GM12878 (cell line): ENCODE results near the gene AOPEP. TPM values are rescaled to one million over a fixed set of nuclear protein-coding genes. Genes with fewer than 3 reads are reported as not detected.

Experiments used
- ATAC-seq: fragments of 200-7000 bp; cut with Tn5 transposase; 3 replicates; pipeline ENCODE4 v1.9.1; 2020; ENCODE audit warnings: mild to moderate bottlenecking, moderate library complexity
- BruUV-seq: library from RNA; stranded (reverse); fragments of 400-500 nt; replicated peaks from 2 replicates; lab custom pipeline; 2021; lab: Mats Ljungman, UMichigan
- CTCF ChIA-PET: fragments of 300-600 bp; sonication (Branson Sonifier 250); formaldehyde crosslinking; extraction: SDS; loops from one replicate; lab custom pipeline; 2021; ENCODE audit warnings: inconsistent platforms; lab: Yijun Ruan, JAX
- POLR2A ChIA-PET: fragments of 350-600 bp; formaldehyde crosslinking; extraction: SDS; loops from one replicate; lab custom pipeline; 2021; ENCODE audit warnings: inconsistent platforms; lab: Charles Lee
- RAD21 ChIA-PET: fragments of 300-600 bp; sonication (Branson Sonifier 250); formaldehyde crosslinking; loops from one replicate; lab custom pipeline; 2023; ENCODE audit warnings: antibody characterized with exemption; ENCODE audit not compliant: unreplicated experiment; lab: Charles Lee
- SMC1A ChIA-PET: fragments of 300-600 bp; sonication (Branson Sonifier 250); formaldehyde crosslinking; loops from one replicate; lab custom pipeline; 2023; ENCODE audit not compliant: unreplicated experiment, uncharacterized antibody; lab: Charles Lee
- DNase-seq: peaks from one replicate; pipeline ENCODE4 v3.0.0-alpha.2; 2011; ENCODE audit warnings: low read depth, low spot score
- FAIRE-seq: peaks from 3 replicates; lab custom pipeline; 2011; peaks lifted over from hg19 to GRCh38; lab: Jason Lieb, UNC
- H2AFZ ChIP-seq: 2 replicates; pipeline ENCODE4 v1.6.0; 2011; ENCODE audit warnings: low read depth, low read length, control low read depth; ENCODE audit not compliant: control insufficient read depth
- H3K27ac ChIP-seq: 2 replicates; pipeline ENCODE4 v1.5.1; 2011; ENCODE audit warnings: control low read depth; ENCODE audit not compliant: control insufficient read depth, insufficient read depth
- H3K27me3 ChIP-seq, 2 experiments: replicated peaks in 1 of 2; 2 replicates each; pipeline versions ENCODE4 v1.6.0 to v1.6.1; 2011; ENCODE audit warnings: low read length in 1 of 2; ENCODE audit not compliant: control insufficient read depth in 2 of 2, insufficient read depth in 2 of 2
- H3K36me3 ChIP-seq, 2 experiments: 2 replicates each; pipeline ENCODE4 v1.5.1; 2011; ENCODE audit warnings: low read length in 1 of 2; ENCODE audit not compliant: control insufficient read depth in 2 of 2, insufficient read depth in 2 of 2
- H3K4me1 ChIP-seq: 2 replicates; pipeline ENCODE4 v1.6.1; 2011; ENCODE audit warnings: mild to moderate bottlenecking, low read length, moderate library complexity, mixed read lengths; ENCODE audit not compliant: control insufficient read depth, insufficient read depth
- H3K4me2 ChIP-seq: 2 replicates; pipeline ENCODE4 v1.6.0; 2011; ENCODE audit warnings: control low read depth; ENCODE audit not compliant: control insufficient read depth, insufficient read depth
- H3K4me3 ChIP-seq: fragments of 200-600 bp; sonication (generic); 2 replicates; pipeline ENCODE4 v1.5.1; 2016
- H3K79me2 ChIP-seq: 2 replicates; pipeline ENCODE4 v1.6.0; 2011; ENCODE audit warnings: low read length; ENCODE audit not compliant: control insufficient read depth, insufficient read depth
- H3K9ac ChIP-seq: 2 replicates; pipeline ENCODE4 v1.8.0; 2011; ENCODE audit warnings: low read length, control low read depth, mixed read lengths; ENCODE audit not compliant: control insufficient read depth, insufficient read depth
- H3K9me3 ChIP-seq: replicated peaks from 3 replicates; pipeline ENCODE4 v1.5.1; 2011; ENCODE audit warnings: mild to moderate bottlenecking, low read length; ENCODE audit not compliant: control insufficient read depth, insufficient read depth
- H4K20me1 ChIP-seq: 2 replicates; pipeline ENCODE4 v1.6.0; 2011; ENCODE audit not compliant: control insufficient read depth, insufficient read depth
- ATF7 ChIP-seq: fragments of 450-650 bp; IDR thresholded peaks from 2 replicates; pipeline ENCODE4 v1.6.1; 2016; ENCODE audit warnings: low read depth, mild to moderate bottlenecking
- FOS ChIP-seq: IDR thresholded peaks from 3 replicates; pipeline ENCODE4 v1.6.1; 2011; ENCODE audit warnings: borderline replicate concordance; ENCODE audit not compliant: insufficient read length; ENCODE audit errors: extremely low read depth
- GATAD2B ChIP-seq: fragments of 450-650 bp; conservative IDR thresholded peaks from 2 replicates; pipeline ENCODE4 v1.6.1; 2017; ENCODE audit warnings: low read depth, mild to moderate bottlenecking, moderate library complexity
- NFXL1 ChIP-seq: fragments of 450-650 bp; IDR thresholded peaks from 2 replicates; pipeline ENCODE4 v1.6.1; 2017; ENCODE audit warnings: antibody characterized with exemption, mild to moderate bottlenecking, borderline replicate concordance
- YBX1 ChIP-seq: fragments of 450-650 bp; IDR thresholded peaks from 2 replicates; pipeline ENCODE4 v1.6.1; 2016; ENCODE audit warnings: antibody characterized with exemption
- WGBS: methylation state at CpG from one replicate; pipeline ENCODE4 v1.1.6; 2016; ENCODE audit warnings: low lambda C conversion rate; ENCODE audit not compliant: insufficient replicate concordance, insufficient coverage; ENCODE audit errors: missing lambda C conversion rate; 5-methylcytosine and 5-hydroxymethylcytosine counted together
- in situ Hi-C: fragments of 300-500 bp; cut with MboI; formaldehyde crosslinking; loops from 9 replicates; pipeline ENCODE4 v1.14.3; 2018; ENCODE audit warnings: mixed read lengths
- intact Hi-C: fragments of 100-400 bp; cut with micrococcal nuclease; formaldehyde crosslinking; loops from one replicate; pipeline ENCODE4 v1.14.2; 2022; ENCODE audit not compliant: unreplicated experiment
- polyA plus RNA-seq, 11 experiments: library from polyadenylated mRNA; depleted of rRNA in 4 of 11; unstranded in 6 of 11; stranded (reverse) in 5 of 11; fragments of >200 nt; fragmentation: Nextera tagmentation in 4 of 11; fragmentation: Illumina TruSeq in 1 of 11; extraction: Ambion mirVana in 4 of 11; extraction: Trizol in 1 of 11; gene quantifications; 1 replicate in 1 of 11; 2 replicates in 10 of 11; pipeline versions ENCODE4 v1.2.1 to v1.2.3, GENCODE V29; 2011 to 2016; ENCODE audit warnings: inconsistent platforms in 2 of 11, missing spikeins in 2 of 11, low read depth in 1 of 11
- total RNA-seq, 4 experiments: library from RNA; depleted of rRNA in 3 of 4; stranded (reverse); fragments of >200 nt in 3 of 4; fragmentation: Illumina TruSeq in 1 of 4; extraction: Trizol in 1 of 4; gene quantifications; 2 replicates each; pipeline versions ENCODE4 v1.2.1 to v1.2.3, GENCODE V29; 2013 to 2021
- TF ChIP-seq, protein P1 (sequence below): fragments of 450-650 bp; IDR thresholded peaks from 2 replicates; pipeline ENCODE4 v1.6.1; 2017; ENCODE audit warnings: low read depth, mild to moderate bottlenecking, moderate library complexity
- TF ChIP-seq, protein P2 (sequence below), 3 experiments: IDR thresholded peaks in 2 of 3; conservative IDR thresholded peaks in 1 of 3; 2 replicates each; pipeline ENCODE4 v1.5.1; 2011; ENCODE audit warnings: low read depth in 3 of 3, low read length in 3 of 3, mild to moderate bottlenecking in 3 of 3, control low read depth in 2 of 3, moderate library complexity in 2 of 3, inconsistent platforms in 1 of 3, mixed read lengths in 1 of 3; ENCODE audit not compliant: control insufficient read depth in 2 of 3, insufficient read depth in 1 of 3; ENCODE audit errors: extremely low read depth in 1 of 3
- TF ChIP-seq, protein P3 (sequence below): fragments of 450-650 bp; IDR thresholded peaks from 2 replicates; pipeline ENCODE4 v1.6.1; 2017; ENCODE audit warnings: antibody characterized with exemption, mild to moderate bottlenecking, moderate library complexity

AOPEP gene
- total and polyA plus RNA-seq, 10 of the 15 experiments (the other 5 are each of a cell fraction or from before 2014, with no cell fraction given), result 2.3 to 16.9 (median 10.1) TPM

DNA sequence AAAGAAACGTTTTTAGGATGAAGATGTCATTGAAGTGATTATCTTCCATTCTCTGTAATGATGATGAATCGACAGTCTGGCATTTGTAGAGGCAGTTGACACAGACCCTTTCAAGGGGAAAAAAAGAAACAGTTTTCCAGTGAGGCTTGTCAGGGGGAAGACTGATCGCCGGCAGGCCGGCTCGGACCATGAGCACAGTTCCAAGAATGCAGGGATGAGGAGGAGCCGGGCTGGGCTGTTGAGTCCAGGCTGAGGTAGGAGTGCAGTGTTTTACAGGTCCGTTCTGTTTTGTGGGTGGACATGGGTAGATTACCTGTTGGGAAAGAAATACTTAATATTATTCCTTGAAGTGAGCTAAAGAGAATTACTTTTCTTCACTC is 194.6 kb downstream of the AOPEP start (continued):
- TF ChIP-seq, protein P1, sequence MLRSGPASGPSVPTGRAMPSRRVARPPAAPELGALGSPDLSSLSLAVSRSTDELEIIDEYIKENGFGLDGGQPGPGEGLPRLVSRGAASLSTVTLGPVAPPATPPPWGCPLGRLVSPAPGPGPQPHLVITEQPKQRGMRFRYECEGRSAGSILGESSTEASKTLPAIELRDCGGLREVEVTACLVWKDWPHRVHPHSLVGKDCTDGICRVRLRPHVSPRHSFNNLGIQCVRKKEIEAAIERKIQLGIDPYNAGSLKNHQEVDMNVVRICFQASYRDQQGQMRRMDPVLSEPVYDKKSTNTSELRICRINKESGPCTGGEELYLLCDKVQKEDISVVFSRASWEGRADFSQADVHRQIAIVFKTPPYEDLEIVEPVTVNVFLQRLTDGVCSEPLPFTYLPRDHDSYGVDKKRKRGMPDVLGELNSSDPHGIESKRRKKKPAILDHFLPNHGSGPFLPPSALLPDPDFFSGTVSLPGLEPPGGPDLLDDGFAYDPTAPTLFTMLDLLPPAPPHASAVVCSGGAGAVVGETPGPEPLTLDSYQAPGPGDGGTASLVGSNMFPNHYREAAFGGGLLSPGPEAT, result no peak
- TF ChIP-seq, protein P2, sequence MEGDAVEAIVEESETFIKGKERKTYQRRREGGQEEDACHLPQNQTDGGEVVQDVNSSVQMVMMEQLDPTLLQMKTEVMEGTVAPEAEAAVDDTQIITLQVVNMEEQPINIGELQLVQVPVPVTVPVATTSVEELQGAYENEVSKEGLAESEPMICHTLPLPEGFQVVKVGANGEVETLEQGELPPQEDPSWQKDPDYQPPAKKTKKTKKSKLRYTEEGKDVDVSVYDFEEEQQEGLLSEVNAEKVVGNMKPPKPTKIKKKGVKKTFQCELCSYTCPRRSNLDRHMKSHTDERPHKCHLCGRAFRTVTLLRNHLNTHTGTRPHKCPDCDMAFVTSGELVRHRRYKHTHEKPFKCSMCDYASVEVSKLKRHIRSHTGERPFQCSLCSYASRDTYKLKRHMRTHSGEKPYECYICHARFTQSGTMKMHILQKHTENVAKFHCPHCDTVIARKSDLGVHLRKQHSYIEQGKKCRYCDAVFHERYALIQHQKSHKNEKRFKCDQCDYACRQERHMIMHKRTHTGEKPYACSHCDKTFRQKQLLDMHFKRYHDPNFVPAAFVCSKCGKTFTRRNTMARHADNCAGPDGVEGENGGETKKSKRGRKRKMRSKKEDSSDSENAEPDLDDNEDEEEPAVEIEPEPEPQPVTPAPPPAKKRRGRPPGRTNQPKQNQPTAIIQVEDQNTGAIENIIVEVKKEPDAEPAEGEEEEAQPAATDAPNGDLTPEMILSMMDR (IDR thresholded peaks at IDR 0.05 in 2 of 3, conservative IDR thresholded peaks at IDR 0.05 in 1 of 3; ENCODE audit: control insufficient read depth in 2 of 3, extremely low read depth in 1 of 3, insufficient read depth in 1 of 3, low read depth in 3 of 3, low read length in 3 of 3), result no peak
- TF ChIP-seq ATF7, result no peak
- no peak for TF ChIP-seq NFXL1
- TF ChIP-seq GATAD2B, result no peak

DNA sequence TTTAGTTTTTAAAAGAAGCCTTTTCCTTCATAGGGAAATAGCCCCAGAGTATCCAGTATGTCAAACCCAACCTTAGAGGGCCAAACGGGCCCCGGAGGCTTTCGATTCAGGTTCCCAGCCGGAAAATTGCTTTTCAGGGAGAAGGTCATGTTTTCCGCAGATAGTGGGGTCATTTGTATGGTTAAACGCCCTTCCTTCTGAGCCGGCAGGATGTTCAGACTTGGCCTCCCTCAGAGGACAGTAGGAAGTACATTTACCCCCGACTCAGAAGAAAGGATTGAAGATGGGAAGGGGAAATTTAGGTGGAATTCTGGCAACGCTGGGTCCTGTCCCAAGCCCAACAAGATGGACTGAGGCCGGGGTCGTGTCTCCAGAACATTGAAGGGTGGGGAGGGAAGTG is 195.2 kb downstream of the AOPEP start:
- H3K4me3 ChIP-seq, result no peak overlapping the region
- no peak overlapping the region for H3K9ac ChIP-seq
- H3K9me3 ChIP-seq, result no peaks in the 10 kb centered on the region
- no peak overlapping the region for H2AFZ ChIP-seq
- FAIRE-seq (no peak), ATAC-seq (no peak), DNase-seq (no peak)
- intact Hi-C loops (no loop called here), in situ Hi-C loops (no loop called here)
- WGBS, result 96% methylated on average over 11 of the region's 11 CpGs
- H3K4me2 ChIP-seq, result no peak overlapping the region
- no peaks in the 10 kb centered on the region for H3K79me2 ChIP-seq
- BruUV-seq, result no TSS peak
- ChIA-PET SMC1A (no interaction called here), CTCF (no interaction called here), POLR2A (interaction anchor here (0.6 kb wide), 1 partner anchor 145 kb away, joined by 3 read pairs; no protein-coding TSS in a partner anchor), RAD21 (no interaction called here)
- no peaks in the 10 kb centered on the region for H4K20me1 ChIP-seq
- H3K27me3 ChIP-seq, result no peaks in the 10 kb centered on the region
- no peaks in the 10 kb centered on the region; a peak in 1 of 4 replicates for H3K36me3 ChIP-seq
- TF ChIP-seq NFXL1 (no peak), YBX1 (no peak), FOS (no peak)
- TF ChIP-seq, protein P3, sequence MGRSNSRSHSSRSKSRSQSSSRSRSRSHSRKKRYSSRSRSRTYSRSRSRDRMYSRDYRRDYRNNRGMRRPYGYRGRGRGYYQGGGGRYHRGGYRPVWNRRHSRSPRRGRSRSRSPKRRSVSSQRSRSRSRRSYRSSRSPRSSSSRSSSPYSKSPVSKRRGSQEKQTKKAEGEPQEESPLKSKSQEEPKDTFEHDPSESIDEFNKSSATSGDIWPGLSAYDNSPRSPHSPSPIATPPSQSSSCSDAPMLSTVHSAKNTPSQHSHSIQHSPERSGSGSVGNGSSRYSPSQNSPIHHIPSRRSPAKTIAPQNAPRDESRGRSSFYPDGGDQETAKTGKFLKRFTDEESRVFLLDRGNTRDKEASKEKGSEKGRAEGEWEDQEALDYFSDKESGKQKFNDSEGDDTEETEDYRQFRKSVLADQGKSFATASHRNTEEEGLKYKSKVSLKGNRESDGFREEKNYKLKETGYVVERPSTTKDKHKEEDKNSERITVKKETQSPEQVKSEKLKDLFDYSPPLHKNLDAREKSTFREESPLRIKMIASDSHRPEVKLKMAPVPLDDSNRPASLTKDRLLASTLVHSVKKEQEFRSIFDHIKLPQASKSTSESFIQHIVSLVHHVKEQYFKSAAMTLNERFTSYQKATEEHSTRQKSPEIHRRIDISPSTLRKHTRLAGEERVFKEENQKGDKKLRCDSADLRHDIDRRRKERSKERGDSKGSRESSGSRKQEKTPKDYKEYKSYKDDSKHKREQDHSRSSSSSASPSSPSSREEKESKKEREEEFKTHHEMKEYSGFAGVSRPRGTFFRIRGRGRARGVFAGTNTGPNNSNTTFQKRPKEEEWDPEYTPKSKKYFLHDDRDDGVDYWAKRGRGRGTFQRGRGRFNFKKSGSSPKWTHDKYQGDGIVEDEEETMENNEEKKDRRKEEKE, result no peak
- TF ChIP-seq, all 136 proteins: peak for 0
- no peak overlapping the region for H3K27ac ChIP-seq
- no peaks in the 10 kb centered on the region for H3K4me1 ChIP-seq
